GM18867 (cell line): ENCODE results near the gene SF3A2.
"Not testable (repeated sequence)": the region's sequence is repeated elsewhere in the genome, so short reads cannot be mapped to it uniquely, and the experiment has no call there.

ENCODE experiments used
- ATAC-seq: cut with Tn5 transposase; IDR thresholded peaks from one replicate; pipeline ENCODE4 v1.9.1; 2021; ENCODE audit warnings: mild to moderate bottlenecking, moderate library complexity; ENCODE audit not compliant: unreplicated experiment

SF3A2 gene

DNA sequence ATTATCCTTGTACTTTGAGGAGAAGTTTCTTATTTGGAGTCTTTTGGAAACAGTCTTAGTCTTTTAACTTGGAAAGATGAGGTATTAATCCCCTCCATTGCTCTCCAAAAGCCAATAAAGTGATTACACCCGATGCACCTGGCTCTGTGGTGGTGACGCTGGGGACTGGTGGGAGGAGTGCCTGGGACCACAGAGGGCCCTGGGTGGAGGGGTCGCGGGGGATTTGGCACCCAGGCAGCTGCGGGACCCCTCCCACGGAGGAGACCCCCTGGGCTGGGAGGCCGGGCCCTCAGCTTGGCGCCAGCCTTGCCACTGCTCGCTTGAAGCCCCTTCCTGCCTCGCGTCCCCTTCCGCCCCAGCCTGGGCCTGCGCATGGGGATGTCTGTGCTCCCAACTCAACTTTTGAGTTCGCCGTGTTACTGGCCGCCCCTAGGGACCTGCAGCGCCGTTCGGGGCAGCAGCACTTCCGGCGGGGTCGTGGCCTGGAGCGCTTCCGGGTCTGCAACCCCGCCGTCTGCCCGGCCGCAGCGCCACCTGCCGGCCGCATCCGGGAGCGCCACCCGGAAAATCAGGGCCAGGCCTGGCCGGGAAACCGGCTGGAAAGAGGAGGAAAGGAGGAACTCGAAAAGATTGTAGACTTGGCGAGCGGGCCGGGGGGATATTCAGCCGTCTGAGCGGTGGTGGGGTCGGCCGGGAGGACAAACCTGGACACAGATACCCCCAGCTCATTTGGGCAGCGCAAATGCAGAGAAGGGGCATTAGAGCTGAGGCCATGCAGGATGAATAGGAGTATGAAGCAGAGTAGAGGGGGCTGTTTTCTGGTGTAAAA lies 36.9 kb downstream of the SF3A2 start:
- no peak for ATAC-seq

DNA sequence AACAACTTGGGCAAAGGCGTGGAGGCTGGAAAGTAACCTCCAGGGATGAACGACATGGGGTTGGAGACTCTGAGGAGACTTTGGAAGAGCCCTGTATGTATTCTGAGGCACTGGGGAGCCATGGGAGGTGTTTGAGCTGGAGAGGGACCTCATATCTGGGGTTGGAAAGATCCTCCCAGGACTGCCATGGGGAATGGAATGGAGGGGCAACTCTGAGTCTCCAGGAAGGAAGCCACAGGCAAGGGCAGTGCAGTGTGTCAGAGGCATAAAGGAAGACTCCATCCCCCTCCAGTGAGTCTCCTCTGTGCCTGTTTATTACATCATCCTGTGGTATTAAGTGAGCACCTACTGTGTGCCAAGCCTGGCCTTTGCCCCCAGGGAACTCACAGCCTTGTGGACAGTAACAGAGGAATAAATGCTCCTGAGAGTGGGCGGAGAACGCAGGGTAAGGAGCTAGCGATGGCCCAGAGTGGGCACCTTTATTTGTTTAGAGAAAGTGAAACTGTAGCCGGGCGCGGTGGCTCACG lies 37.6 kb downstream of the SF3A2 start:
- ATAC-seq, result no peak

DNA sequence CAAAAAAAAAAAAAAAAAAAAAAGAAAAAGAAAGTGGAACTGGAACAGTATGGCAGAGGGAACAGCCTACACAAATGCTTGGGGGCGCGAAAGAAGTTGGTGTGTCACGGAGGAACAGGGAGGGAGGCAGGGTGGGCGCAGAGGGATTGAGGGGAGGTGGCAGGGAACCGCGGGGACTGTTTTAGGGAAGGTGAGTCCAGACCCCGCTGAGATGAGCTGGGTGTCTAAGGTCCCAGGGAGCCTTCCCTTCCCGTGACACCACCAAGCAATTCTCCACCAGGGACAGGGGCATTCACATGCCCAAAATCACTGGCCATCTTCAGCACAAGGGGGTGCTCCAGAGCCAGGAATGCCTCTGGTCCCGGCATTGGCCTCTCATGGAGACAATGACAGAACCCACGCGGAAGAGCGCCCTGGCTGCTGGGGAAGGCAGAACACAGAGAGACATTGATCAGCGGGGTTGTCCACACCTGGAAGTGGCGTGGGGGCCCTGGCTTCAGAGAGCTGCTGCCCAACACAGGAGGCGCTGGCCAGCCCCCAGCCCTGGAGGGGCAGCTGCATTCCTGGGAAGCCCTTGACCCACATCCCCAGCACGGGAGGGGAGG lies 38.4 kb downstream of the SF3A2 start:
- no peak for ATAC-seq

DNA sequence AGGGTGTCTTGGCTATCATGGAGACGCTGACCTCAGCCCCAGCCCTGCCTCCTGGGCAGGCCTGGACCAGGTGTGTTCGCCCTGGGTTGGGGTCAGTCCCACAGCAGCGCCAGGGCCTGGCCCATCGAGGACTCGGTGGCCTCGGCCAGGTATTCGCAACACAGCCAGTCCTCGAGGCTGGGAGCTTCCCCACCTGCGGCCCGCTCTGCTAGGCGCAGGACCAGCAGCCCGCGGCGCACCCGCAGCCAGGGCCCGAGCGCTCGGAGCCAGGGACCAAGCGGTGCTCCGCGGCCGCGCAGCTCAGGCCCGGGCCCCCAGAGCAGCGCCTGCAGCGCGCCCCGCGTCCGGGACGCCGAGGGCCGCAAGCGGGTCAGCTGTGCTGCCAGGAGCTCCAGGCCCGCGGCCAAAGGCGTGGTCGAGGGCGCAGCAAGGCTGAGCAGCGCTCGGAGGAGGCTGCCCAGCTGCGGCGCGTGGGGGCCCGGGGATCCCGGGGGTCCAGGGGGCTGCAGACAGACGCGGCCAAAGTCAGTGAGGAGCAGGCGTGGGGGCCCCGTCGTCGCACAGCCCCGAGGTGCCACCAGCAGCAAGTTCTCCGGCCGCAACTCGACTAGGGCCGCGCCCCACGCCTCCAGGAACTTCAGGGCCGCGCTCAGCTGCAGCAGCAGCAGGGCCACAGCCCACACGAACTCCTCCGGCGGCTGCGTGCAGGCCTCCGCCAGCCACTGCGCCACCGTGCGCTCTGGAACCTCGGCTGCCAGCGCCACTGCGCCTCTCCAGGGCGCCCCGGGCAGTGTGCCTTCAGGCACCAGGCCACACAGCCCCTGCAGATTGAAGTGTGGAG lies 39.2 kb downstream of the SF3A2 start:
- no peak for ATAC-seq

DNA sequence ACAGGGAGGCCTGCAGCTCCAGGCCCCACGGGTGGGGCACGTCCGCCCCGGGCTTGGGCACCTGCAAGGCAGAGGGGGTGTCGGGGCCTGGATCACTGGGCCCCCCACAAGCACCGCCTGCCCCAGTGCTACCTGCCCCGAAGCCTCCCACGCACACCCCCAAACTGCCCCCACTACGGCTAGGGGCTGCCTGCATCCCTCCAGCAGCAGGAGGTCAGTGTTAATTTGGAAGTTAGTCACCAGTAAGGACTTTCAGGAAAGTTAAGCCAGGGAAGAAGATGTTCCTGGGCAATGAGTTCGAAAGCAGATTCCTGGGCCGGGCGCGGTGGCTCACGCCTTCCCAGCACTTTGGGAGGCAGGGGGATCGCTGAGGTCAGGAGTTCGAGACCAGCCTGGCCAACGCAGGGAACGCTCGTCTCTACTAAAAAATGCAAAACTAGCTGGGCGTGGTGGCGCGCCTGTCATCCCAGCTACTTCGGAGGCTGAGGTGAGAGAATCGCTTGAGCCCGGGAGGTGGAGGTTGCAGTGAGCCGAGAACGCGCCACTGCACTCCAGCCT lies 39.9 kb downstream of the SF3A2 start:
- no peak for ATAC-seq

DNA sequence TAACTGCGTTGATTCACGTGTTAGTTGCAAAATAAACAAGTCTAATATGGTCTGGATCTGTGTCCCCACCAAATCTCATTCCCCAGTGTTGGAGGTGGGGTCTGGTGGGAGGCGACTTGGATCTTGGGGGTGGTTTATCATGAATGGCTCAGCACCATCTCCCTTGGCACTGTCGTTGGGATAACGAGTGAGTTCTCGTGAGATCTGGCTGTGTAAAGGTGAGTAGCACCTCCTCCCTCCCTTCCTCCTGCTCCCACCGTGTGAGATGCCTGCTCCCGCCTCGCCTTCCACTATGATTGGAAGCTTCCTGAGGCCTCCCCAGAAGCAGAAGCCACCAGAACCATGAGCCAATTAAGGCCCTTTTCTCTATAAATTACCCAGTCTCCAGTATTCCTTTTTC lies 40.5 kb downstream of the SF3A2 start:
- ATAC-seq, result no peak

DNA sequence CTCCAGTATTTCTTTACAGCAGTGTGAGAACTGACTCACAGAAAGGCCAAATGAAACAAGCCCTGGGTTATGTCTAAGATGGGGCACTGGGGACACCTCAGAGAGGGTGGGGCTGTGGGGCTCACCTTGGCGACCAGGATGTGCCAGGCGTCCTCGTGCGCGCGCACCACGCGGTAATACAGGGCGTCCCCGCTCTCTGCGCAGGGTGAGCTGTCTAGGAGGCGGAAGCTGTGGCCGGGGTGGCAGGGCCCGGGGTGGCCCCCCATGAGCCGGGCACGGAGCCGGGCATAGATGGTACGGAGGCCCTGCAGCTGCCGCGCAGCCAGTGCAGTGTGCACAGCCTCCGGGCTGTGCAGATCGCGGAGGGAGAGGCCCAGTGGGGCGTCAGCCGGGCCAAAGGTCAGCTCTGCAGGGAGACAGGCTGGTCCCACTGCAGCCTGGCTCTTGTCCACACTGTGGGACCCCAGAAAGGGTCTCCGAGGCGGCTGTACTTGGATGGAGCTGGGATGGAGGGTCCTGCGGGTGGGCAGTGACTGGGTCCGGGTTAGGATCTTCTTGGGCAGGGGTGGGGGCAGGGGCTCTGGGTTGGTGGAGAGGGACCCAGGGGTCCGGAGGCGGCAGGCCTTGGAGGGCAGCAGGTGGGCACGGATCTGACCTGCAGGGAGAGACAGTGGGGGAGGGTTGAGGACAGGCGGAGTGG lies 42.0 kb downstream of the SF3A2 start:
- ATAC-seq, result no peak

DNA sequence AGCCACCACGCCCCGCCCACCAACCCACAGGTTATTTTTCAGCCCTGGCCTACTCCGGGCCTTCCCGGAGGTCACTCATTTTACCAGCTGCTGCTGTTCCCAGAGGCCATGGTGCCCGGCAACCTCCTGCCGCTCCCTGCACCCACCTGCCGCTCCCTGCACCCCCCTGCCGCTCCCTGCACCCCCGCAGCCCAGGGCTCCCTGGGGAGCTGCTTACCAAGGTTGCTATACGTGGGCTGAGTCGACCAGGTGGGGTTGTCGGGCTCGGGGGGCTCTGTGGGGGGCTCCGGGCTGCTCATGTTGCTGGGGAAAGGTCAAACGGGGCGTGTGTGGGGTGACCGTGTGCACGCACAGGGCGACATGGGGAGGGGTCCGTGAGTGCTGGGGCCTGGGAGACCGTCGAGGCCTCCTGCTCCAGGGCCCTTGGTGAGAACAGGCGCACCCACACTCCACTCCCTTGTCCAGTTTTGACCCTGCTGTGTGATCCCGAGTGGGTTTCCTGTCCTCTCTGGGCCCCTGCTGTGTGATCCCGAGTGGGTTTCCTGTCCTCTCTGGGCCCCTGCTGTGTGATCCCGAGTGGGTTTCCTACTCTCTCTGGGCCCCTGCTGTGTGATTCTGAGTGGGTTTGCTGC lies 44.1 kb downstream of the SF3A2 start:
- ATAC-seq, result no peak

DNA sequence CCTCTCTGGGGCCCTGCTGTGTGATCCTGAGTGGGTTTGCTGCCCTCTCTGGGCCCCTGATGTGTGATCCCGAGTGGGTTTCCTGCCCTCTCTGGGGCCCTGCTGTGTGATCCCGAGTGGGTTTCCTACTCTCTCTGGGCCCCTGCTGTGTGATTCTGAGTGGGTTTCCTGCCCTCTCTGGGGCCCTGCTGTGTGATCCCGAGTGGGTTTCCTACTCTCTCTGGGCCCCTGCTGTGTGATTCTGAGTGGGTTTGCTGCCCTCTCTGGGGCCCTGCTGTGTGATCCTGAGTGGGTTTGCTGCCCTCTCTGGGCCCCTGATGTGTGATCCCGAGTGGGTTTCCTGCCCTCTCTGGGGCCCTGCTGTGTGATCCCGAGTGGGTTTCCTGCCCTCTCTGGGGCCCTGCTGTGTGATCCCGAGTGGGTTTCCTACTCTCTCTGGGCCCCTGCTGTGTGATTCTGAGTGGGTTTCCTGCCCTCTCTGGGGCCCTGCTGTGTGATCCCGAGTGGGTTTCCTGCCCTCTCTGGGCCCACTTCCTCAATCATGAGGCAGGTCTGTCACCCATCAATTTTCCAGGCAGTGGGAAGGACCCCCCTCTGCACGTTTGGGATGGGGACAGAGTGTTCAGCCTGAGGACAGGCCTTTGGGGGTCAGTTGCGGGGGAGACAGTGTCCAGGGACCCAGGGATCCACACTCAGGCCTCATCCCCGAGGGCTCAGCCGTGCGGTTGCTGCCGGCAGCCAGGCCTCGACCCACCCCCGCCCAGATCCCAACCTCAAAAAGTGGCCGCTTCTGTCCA lies 44.8 kb downstream of the SF3A2 start:
- not testable (repeated sequence) for ATAC-seq

DNA sequence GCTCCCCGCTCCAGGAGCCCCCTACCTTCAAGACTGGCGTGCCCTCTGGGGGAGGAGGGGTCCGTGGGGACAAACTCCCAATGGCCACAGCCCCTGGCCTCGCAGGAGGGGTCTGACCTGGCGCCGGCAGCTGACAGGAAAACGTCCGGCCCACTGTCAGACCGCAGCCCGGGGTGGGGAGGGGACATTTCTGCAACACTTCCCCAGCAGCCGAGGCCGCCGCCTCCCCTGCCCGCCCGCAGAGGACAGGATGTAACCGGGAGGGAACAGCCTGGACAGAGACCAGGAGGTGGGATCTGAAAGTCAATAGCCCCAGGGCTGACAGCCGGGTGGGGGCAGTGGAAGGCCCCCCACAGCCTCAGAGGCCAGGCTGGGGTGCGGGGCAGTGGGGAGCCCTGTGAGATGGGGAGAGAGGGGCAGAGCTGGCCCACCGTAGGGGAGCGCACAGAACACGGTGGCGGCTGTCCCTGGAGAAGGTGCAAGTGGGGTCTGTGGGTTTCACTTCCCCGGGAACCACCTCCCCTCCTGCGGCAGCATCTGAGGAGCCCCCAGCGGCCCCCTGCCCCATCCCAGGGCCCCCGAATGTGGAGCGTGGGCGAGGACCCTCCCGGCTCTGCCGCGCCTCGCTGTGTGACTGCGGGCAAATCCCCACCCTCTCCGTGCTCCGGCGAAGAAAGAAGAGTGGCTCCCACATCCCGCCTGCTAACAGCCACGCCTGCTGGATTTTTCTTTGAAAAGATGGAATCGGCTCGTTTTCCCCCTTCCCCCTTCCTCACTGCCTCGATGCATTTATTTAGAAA lies 45.6 kb downstream of the SF3A2 start, which contains the start of gene PEAK3:
Gene PEAK3 (minus strand): TSS at position 114 of the 800 bp plus-strand sequence. CDS start 1,244 bp downstream, outside the sequence.
- no peak for ATAC-seq

DNA sequence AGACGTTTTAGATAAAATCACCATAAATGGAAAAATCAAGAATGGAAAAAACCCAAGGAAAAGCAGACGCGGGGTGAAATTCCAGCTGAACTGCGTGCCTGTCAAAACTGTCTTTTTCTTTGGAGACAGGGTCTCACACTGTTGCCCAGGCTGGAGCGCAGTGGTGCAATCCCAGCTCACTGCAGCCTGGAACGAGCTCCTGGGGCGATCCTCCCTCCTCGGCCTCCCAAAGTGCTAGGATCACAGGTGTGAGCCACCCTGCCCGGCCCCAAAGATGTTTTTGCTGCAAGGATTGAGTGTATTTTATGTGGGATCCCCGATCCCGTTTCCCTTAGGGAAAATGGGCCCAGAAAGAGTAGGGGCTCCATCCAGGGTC lies 46.2 kb downstream of the SF3A2 start:
- no peak for ATAC-seq

DNA sequence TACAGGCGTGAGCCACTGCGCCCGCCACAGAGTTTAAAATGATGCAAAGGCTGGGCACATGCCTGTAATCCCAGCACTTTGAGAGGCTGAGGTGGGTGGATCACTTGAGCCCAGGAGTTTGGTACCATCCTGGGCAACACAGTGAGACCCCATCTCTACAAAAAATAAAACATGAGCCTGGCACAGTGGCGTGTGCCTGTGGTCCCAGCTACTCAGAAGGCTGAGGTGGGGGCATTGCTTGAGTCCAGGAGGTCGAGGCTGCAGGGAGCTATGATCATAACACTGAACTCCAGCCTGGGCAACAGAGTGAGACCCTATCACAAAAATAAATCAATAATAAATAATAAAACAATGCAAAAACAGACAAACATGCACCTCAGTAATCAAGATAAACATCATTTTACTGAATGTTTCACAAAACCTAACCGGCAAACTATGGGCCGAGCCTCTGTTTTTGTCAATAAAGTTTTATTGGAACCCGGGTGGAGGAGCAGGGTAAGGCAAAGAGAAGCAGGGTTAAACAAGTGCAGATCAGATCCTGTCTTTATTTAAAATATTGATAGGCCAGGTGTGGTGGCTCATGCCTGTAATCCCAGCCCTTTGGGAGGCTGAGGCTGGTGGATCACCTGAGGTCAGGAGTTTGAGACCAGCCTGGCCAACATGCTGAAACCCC lies 47.3 kb downstream of the SF3A2 start:
- ATAC-seq, result no peak

DNA sequence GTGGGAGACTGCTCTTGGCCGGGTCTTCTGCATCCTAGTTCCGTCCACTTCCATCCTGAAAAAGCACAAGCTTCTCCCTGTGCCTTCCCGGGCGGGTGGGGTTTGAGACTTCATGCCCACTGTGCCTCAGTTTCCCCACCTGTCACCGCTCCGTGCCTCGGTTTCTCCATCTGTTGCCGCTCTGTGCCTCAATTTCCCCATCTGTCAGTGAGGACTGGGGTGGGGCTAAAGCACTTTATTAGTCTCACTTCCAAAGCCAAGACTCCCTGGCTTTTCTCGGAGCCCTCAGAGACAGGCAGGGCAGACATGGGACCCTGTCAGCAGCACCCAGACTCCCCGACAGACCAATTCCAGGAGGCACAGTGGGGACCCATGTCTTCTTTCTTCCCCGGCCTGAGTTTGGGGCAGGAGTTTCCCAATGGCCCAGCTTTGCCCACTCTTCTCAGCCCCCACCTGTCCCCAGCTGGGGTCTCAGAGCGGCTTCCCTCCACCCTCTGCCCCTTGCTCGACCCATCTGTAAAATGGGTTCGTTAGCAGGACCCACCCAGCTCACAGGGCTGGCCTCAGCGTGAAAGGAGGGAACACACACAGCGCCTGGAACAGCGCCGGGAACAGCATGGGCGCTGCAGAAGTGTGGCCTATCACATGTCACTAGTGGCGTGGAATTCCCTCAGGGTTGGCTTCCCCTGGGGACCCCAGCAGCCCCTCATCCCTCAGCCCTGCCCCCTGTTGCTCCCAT lies 49.9 kb downstream of the SF3A2 start:
- ATAC-seq, result no peak

DNA sequence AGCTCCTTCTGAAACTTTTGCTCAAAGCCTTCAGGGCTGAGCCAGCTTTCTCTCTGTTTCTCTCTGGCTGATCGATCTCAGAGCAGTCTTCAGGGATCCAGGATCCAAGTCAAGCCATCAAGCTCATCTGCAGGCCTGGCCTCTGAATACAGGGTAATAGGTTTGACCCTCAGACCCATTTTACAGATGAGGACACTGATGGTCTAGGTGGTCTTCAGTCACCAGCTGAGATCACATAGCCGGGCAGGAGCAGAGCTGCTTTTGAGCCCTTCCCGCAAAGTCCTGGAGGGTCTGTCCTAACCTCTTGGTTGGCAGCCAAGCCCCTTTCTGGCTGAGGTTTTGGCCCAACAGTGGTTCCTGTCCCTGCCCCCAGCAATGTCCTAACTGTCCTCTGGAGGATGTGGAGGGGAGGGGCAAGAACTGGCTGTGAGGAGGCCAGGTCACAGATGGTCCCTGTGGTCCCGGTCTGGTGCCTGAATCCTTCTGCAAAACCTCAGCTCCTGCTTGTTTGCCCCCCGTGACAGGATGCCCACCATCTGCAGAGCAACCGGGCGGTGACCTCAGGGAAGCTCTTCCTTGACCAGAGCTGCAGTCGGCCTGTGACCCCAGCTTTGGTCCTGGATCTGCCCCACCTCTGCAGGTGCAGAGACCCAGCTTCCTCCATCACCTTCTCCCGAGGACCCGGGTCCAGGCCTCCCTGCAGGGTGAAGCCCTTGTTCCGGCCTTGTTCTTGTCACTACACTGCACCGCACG lies 51.1 kb downstream of the SF3A2 start:
- ATAC-seq, result no peak

DNA sequence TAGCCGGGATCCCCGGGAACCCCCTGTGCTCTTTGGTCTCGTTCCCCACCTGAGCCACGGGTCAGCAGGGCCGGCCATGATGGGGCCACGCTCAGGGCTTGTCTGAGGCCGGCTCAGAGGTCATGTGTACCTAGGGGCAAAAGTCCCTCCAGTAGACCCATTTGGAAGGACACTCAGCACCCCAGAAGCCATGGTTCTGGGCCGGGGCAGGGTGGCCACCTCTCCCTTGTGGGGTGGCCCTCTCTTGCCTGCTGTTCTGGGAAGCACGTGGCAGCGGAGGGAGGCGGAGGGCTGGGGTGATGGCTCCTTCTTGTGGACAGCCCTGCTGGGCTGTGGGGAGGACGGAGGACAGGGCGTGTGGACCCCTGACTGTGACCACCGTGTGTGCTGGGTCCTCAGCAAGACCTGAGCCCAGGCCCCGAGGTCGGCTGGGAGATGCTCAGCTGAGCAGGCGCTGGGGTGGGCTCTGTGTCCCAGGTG lies 51.8 kb downstream of the SF3A2 start:
- ATAC-seq, result no peak
